Uterus (tissue), 4 donors: ENCODE results near the gene SPINK5. TPM values are rescaled to one million over a fixed set of nuclear protein-coding genes. Genes with fewer than 3 reads are reported as not detected.

ENCODE experiments used
- DNase-seq, 2 donors: peaks; one replicate each; pipeline ENCODE4 v3.0.0-alpha.2; 2019 to 2020
- H3K27ac ChIP-seq, 2 donors: fragments of 200-600 bp; sonication (generic); 1 replicate in 1 of 2; 2 replicates in 1 of 2; pipeline ENCODE4 v1.5.1; 2016 to 2018
- H3K27me3 ChIP-seq, 2 donors: fragments of 200-600 bp; sonication (generic); one replicate each; pipeline ENCODE4 v1.5.1; 2018 to 2019; ENCODE audit warnings: control low read depth in 1 of 2
- H3K36me3 ChIP-seq, 2 donors: fragments of 200-600 bp; sonication (generic); one replicate each; pipeline ENCODE4 v1.5.1; 2019; ENCODE audit warnings: control low read depth in 1 of 2
- H3K4me1 ChIP-seq, 2 donors: fragments of 200-600 bp; sonication (generic); one replicate each; pipeline ENCODE4 v1.5.1; 2018 to 2019; ENCODE audit warnings: control low read depth in 1 of 2
- H3K4me3 ChIP-seq, 2 donors: fragments of 200-600 bp; sonication (generic); 1 replicate in 1 of 2; 2 replicates in 1 of 2; pipeline ENCODE4 v1.5.1; 2018 to 2019; ENCODE audit warnings: mild to moderate bottlenecking in 1 of 2
- H3K9me3 ChIP-seq, 2 donors: fragments of 200-600 bp; sonication (generic); one replicate each; pipeline ENCODE4 v1.5.1; 2019; ENCODE audit warnings: control low read depth in 1 of 2
- CTCF ChIP-seq, 4 experiments: fragments of 200-600 bp in 2 of 4; fragments of 450-650 bp in 2 of 4; sonication (generic) in 2 of 4; IDR thresholded peaks; one replicate each; pipeline ENCODE4 v1.5.1; 2016 to 2019; ENCODE audit warnings: antibody characterized with exemption in 4 of 4, mild to moderate bottlenecking in 2 of 4, moderate library complexity in 1 of 4
- POLR2A ChIP-seq, 2 donors: fragments of 450-650 bp; IDR thresholded peaks; one replicate each; pipeline ENCODE4 v1.6.1; 2016; ENCODE audit warnings: antibody characterized with exemption in 2 of 2, mild to moderate bottlenecking in 1 of 2, moderate library complexity in 1 of 2
- intact Hi-C: fragments of 100-400 bp; cut with DNase I; formaldehyde crosslinking; loops from one replicate; pipeline ENCODE4 v1.15.1; 2023; ENCODE audit warnings: low total_unique reads
- total RNA-seq, 4 donors: library from RNA; depleted of rRNA in 3 of 4; stranded (reverse); fragments of >200 nt in 3 of 4; gene quantifications; one replicate each; pipeline versions ENCODE4 v1.1.0 to v1.2.4, GENCODE V29; 2014 to 2023
- donor health status: DM: yes; HTN: yes; CAD: no.

The SPINK5 gene
- total RNA-seq, 4 donors from 2014 or later = 0.73 to 4.6 TPM; not detected in 2

- TF ChIP-seq POLR2A (IDR thresholded peaks at IDR 0.05) (no peak), CTCF (IDR thresholded peaks at IDR 0.05) (no peak)
Measured at GRCh38 chr5:148084269-148084668, 20.5 kb downstream of the SPINK5 start.

GRCh38 chr5:148085310-148085709 is 21.5 kb downstream of the SPINK5 start:
- Histone ChIP-seq H3K27me3 (no peaks in the 10 kb centered on the region), H3K4me3 (no peak overlapping the region), H3K27ac (no peak overlapping the region), H3K36me3 (no peaks in the 10 kb centered on the region), H3K9me3 (no peaks in the 10 kb centered on the region), H3K4me1 (no peaks in the 10 kb centered on the region)
- DNase-seq = no peak
- intact Hi-C loops = no loop called here
- TF ChIP-seq POLR2A (IDR thresholded peaks at IDR 0.05) (no peak), CTCF (IDR thresholded peaks at IDR 0.05) (no peak)

More at GRCh38 chr5:148084269-148084668, 20.5 kb downstream of the SPINK5 start:
- no peaks in the 10 kb centered on the region for H3K4me1 ChIP-seq
- no peaks in the 10 kb centered on the region for H3K36me3 ChIP-seq
- no peak overlapping the region for H3K27ac ChIP-seq
- no peak overlapping the region for H3K4me3 ChIP-seq
- H3K9me3 ChIP-seq = peaks cover 0 to under 1% of the 10 kb centered on the region in 2 donors
- intact Hi-C loops = no loop called here
- no peaks in the 10 kb centered on the region for H3K27me3 ChIP-seq
- DNase-seq = no peak

GRCh38 chr5:148085977-148086705 is 22.4 kb downstream of the SPINK5 start:
- Histone ChIP-seq H3K36me3 (no peaks in the 10 kb centered on the region), H3K9me3 (no peaks in the 10 kb centered on the region), H3K27ac (no peak overlapping the region), H3K27me3 (no peaks in the 10 kb centered on the region), H3K4me3 (no peak overlapping the region), H3K4me1 (no peaks in the 10 kb centered on the region)
- intact Hi-C loops = no loop called here
- TF ChIP-seq POLR2A (IDR thresholded peaks at IDR 0.05) (no peak), CTCF (IDR thresholded peaks at IDR 0.05) (no peak)
- no peak for DNase-seq

GRCh38 chr5:148090146-148090772 is 26.5 kb downstream of the SPINK5 start:
- Histone ChIP-seq H3K27ac (no peak overlapping the region), H3K27me3 (no peaks in the 10 kb centered on the region), H3K4me3 (no peak overlapping the region), H3K4me1 (no peaks in the 10 kb centered on the region), H3K36me3 (no peaks in the 10 kb centered on the region), H3K9me3 (no peaks in the 10 kb centered on the region)
- DNase-seq = no peak
- TF ChIP-seq POLR2A (IDR thresholded peaks at IDR 0.05) (no peak), CTCF (IDR thresholded peaks at IDR 0.05) (no peak)
- intact Hi-C loops = no loop called here

GRCh38 chr5:148090773-148091250 is 27.0 kb downstream of the SPINK5 start:
- Histone ChIP-seq H3K9me3 (no peaks in the 10 kb centered on the region), H3K4me1 (no peaks in the 10 kb centered on the region), H3K36me3 (no peaks in the 10 kb centered on the region), H3K4me3 (no peak overlapping the region), H3K27ac (no peak overlapping the region), H3K27me3 (no peaks in the 10 kb centered on the region)
- no peak for DNase-seq
- no peak for TF ChIP-seq POLR2A (IDR thresholded peaks at IDR 0.05)
- no peak for TF ChIP-seq CTCF (IDR thresholded peaks at IDR 0.05)
- intact Hi-C loops = no loop called here
